Activated CD4-positive, alpha-beta T cell treated with anti-CD3 and anti-CD28 coated beads, Interleukin-2, amount 50 U/mL, for 16 hours (primary cell): ENCODE data around the gene TNNT3.

Experiments used
- DNase-seq: peaks from one replicate; pipeline ENCODE4 v3.0.0-alpha.2; 2020

The TNNT3 gene

GRCh38 chr11:1899090-1899489, 20.4 kb upstream of the TNNT3 start:
- no peak for DNase-seq

GRCh38 chr11:1899686-1900085, 19.8 kb upstream of the TNNT3 start:
- no peak for DNase-seq

- DNase-seq = no peak
Measured at GRCh38 chr11:1906181-1906580, 13.3 kb upstream of the TNNT3 start.

GRCh38 chr11:1906611-1907423, 12.7 kb upstream of the TNNT3 start:
- no peak for DNase-seq

GRCh38 chr11:1908618-1909017, 10.9 kb upstream of the TNNT3 start:
- DNase-seq = no peak

GRCh38 chr11:1909524-1909923, 10.0 kb upstream of the TNNT3 start:
- no peak for DNase-seq

GRCh38 chr11:1912289-1912878, 7.1 kb upstream of the TNNT3 start:
- no peak for DNase-seq

GRCh38 chr11:1913271-1914060, 6.0 kb upstream of the TNNT3 start:
- DNase-seq = no peak

GRCh38 chr11:1915795-1916131, 3.7 kb upstream of the TNNT3 start:
- DNase-seq = no peak

GRCh38 chr11:1916132-1916985, 3.1 kb upstream of the TNNT3 start:
- DNase-seq = no peak

- no peak for DNase-seq
Measured at GRCh38 chr11:1916986-1917522, 2.4 kb upstream of the TNNT3 start.

- DNase-seq = no peak
Measured at GRCh38 chr11:1917523-1918435, 1.7 kb upstream of the TNNT3 start.

GRCh38 chr11:1918436-1919315, 827 bp upstream of the TNNT3 start:
- no peak for DNase-seq

- DNase-seq = no peak
Measured at GRCh38 chr11:1920128-1920908, 815 bp downstream of the TNNT3 start.

- no peak for DNase-seq
Measured at GRCh38 chr11:1920909-1921573, 1.5 kb downstream of the TNNT3 start.

GRCh38 chr11:1921574-1922141, 2.2 kb downstream of the TNNT3 start:
- no peak for DNase-seq

- no peak for DNase-seq
Measured at GRCh38 chr11:1922481-1923081, 3.1 kb downstream of the TNNT3 start.
